SU-DHL-6 (cell line): ENCODE results near the gene FOLR1.
"Not testable (repeated sequence)": the region's sequence is repeated elsewhere in the genome, so short reads cannot be mapped to it uniquely, and the experiment has no call there.

Experiments
- EZH2phosphoT487 ChIP-seq: fragments of 200-600 bp; sonication (generic), shearing (Covaris generic); conservative IDR thresholded peaks from 2 replicates; pipeline ENCODE4 v1.6.1; 2018; ENCODE audit warnings: mild to moderate bottlenecking, antibody characterized with exemption, low read length, moderate library complexity, mixed read lengths
- TF ChIP-seq, protein P1 (sequence below): fragments of 200-600 bp; sonication (generic); IDR thresholded peaks from one replicate; pipeline ENCODE4 v1.5.1; 2017; ENCODE audit warnings: antibody characterized with exemption, mild to moderate bottlenecking, low read length, moderate library complexity; ENCODE audit not compliant: insufficient read depth, poor library complexity, severe bottlenecking

GRCh38 chr11:72172043-72172442 is 19.9 kb upstream of the FOLR1 start:
- TF ChIP-seq EZH2phosphoT487 = not testable (repeated sequence)
- TF ChIP-seq, protein P1, sequence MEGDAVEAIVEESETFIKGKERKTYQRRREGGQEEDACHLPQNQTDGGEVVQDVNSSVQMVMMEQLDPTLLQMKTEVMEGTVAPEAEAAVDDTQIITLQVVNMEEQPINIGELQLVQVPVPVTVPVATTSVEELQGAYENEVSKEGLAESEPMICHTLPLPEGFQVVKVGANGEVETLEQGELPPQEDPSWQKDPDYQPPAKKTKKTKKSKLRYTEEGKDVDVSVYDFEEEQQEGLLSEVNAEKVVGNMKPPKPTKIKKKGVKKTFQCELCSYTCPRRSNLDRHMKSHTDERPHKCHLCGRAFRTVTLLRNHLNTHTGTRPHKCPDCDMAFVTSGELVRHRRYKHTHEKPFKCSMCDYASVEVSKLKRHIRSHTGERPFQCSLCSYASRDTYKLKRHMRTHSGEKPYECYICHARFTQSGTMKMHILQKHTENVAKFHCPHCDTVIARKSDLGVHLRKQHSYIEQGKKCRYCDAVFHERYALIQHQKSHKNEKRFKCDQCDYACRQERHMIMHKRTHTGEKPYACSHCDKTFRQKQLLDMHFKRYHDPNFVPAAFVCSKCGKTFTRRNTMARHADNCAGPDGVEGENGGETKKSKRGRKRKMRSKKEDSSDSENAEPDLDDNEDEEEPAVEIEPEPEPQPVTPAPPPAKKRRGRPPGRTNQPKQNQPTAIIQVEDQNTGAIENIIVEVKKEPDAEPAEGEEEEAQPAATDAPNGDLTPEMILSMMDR = not testable (repeated sequence)
